ENCODE measurements around the gene EPS15. TPM values are rescaled to one million over a fixed set of nuclear protein-coding genes. Genes with fewer than 3 reads are reported as not detected.

Gene EPS15
- polyA plus RNA-seq, 1 of the 3 experiments (the other 2 are of a cell fraction) = 17.0 TPM

- CTCF ChIA-PET = no interaction called here
- H3K36me3 ChIP-seq (replicated peaks in 1 of 2; ENCODE audit: control insufficient read depth in 1 of 2, insufficient read depth in 2 of 2, low read length in 1 of 2) = no peaks in the 10 kb centered on the region
- no peak overlapping the region for H3K4me2 ChIP-seq
- no peak for TF ChIP-seq RCOR1 (IDR thresholded peaks at IDR 0.05; ENCODE audit: low read length)
- no peak for TF ChIP-seq RAD21 (IDR thresholded peaks at IDR 0.05; ENCODE audit: low read length)
- no peak for TF ChIP-seq YY1 (IDR thresholded peaks at IDR 0.05; ENCODE audit: low read depth)
- no peak for TF ChIP-seq MAX (IDR thresholded peaks at IDR 0.05; ENCODE audit: low read depth)
- no peak for TF ChIP-seq RXRA (IDR thresholded peaks at IDR 0.05; ENCODE audit: borderline replicate concordance, low read depth)
- TF ChIP-seq USF1 (IDR thresholded peaks at IDR 0.05; ENCODE audit: borderline replicate concordance, low read depth) = no peak
- TF ChIP-seq TEAD4 (IDR thresholded peaks at IDR 0.05; ENCODE audit: borderline replicate concordance, insufficient read depth) = no peak
- no peak for TF ChIP-seq NFIC (IDR thresholded peaks at IDR 0.05; ENCODE audit: borderline replicate concordance)
- TF ChIP-seq POLR2AphosphoS5 (IDR thresholded peaks at IDR 0.05; ENCODE audit: low read depth, low read length) = no peak
- no peak for TF ChIP-seq EZH2phosphoT487 (IDR thresholded peaks at IDR 0.05; ENCODE audit: borderline replicate concordance, low read depth)
- TF ChIP-seq CHD2 (IDR thresholded peaks at IDR 0.05; ENCODE audit: low read length, partially characterized antibody) = no peak
- no peak for TF ChIP-seq FOSL2 (IDR thresholded peaks at IDR 0.05; ENCODE audit: borderline replicate concordance, low read depth)
- TF ChIP-seq REST (IDR thresholded peaks at IDR 0.05; ENCODE audit: low read depth, low read length) = no peak
- H3K4me1 ChIP-seq (ENCODE audit: control insufficient read depth in 1 of 2, insufficient read depth in 2 of 2, low read depth in 1 of 2, low read length in 1 of 2) = peaks cover 0 to 10% of the 10 kb centered on the region in 2 experiments; a peak in 3 of 4 replicates
- no peak overlapping the region for H3K4me3 ChIP-seq (ENCODE audit: low read depth in 2 of 2, low read length in 1 of 2)
- POLR2A ChIA-PET = no interaction called here
- DNase-seq = no peak
- no peak overlapping the region for H3K9ac ChIP-seq
- peaks cover 6% of the 10 kb centered on the region for H3F3A ChIP-seq (replicated peaks; ENCODE audit: insufficient read depth)
- no peaks in the 10 kb centered on the region for H3K9me3 ChIP-seq
- H3K27me3 ChIP-seq (ENCODE audit: insufficient read depth) = no peaks in the 10 kb centered on the region
- no peaks in the 10 kb centered on the region for H3K9me2 ChIP-seq
- H4K20me1 ChIP-seq (ENCODE audit: insufficient read depth) = no peaks in the 10 kb centered on the region
- no peaks in the 10 kb centered on the region for H3K79me2 ChIP-seq (ENCODE audit: insufficient read depth)
- 86% methylated on average over 4 of the region's 4 CpGs for WGBS (ENCODE audit: low lambda C conversion rate)
- H3K27ac ChIP-seq (ENCODE audit: low read depth in 2 of 2, low read length in 1 of 2) = no peak overlapping the region
- H2AFZ ChIP-seq (ENCODE audit: low read depth) = no peak overlapping the region
Observed at GRCh38 chr1:51316846-51317120, 202.3 kb downstream of the EPS15 start.

Data from SK-N-SH (cell line).